Osteoblast (primary cell): ENCODE data around the gene OR7D2. TPM values are rescaled to one million over a fixed set of nuclear protein-coding genes. Genes with fewer than 3 reads are reported as not detected.

Source experiments
- DNase-seq: peaks from one replicate; pipeline ENCODE4 v3.0.0; 2011; ENCODE audit warnings: low spot score, mixed read lengths; ENCODE audit not compliant: insufficient read length; ENCODE audit errors: missing footprints
- H2AFZ ChIP-seq: 2 replicates; pipeline ENCODE4 v1.6.0; 2011; ENCODE audit warnings: mild to moderate bottlenecking, low read length
- H3K27ac ChIP-seq: 2 replicates; pipeline ENCODE4 v1.5.1; 2011; ENCODE audit warnings: mild to moderate bottlenecking, low read depth, low read length, moderate library complexity
- H3K27me3 ChIP-seq: 2 replicates; pipeline ENCODE4 v1.6.0; 2012; ENCODE audit warnings: mild to moderate bottlenecking, control low read depth, inconsistent platforms, low read length, moderate library complexity; ENCODE audit not compliant: insufficient read depth
- H3K36me3 ChIP-seq: 2 replicates; pipeline ENCODE4 v1.5.1; 2011; ENCODE audit warnings: mild to moderate bottlenecking, low read length, control low read depth, moderate library complexity; ENCODE audit not compliant: insufficient read depth
- H3K4me1 ChIP-seq: 2 replicates; pipeline ENCODE4 v1.5.1; 2011; ENCODE audit warnings: mild to moderate bottlenecking, low read length, control low read depth, moderate library complexity; ENCODE audit not compliant: insufficient read depth
- H3K4me2 ChIP-seq: 2 replicates; pipeline ENCODE4 v1.6.0; 2011; ENCODE audit warnings: mild to moderate bottlenecking, low read length; ENCODE audit not compliant: insufficient read depth
- H3K4me3 ChIP-seq: fragments of 200-600 bp; sonication (generic); 3 replicates; pipeline ENCODE4 v1.5.1; 2012; ENCODE audit warnings: mild to moderate bottlenecking, low read length, inconsistent platforms; ENCODE audit not compliant: insufficient read depth
- H3K79me2 ChIP-seq: 2 replicates; pipeline ENCODE4 v1.6.0; 2012; ENCODE audit warnings: mild to moderate bottlenecking, low read length, control low read depth, inconsistent platforms; ENCODE audit not compliant: insufficient read depth
- H3K9me3 ChIP-seq: 2 replicates; pipeline ENCODE4 v1.5.1; 2011; ENCODE audit warnings: low read depth, low read length, control low read depth
- H4K20me1 ChIP-seq: 2 replicates; pipeline ENCODE4 v1.6.0; 2012; ENCODE audit warnings: mild to moderate bottlenecking, low read length, control low read depth; ENCODE audit not compliant: insufficient read depth
- total RNA-seq: library from RNA; depleted of rRNA; stranded (reverse); fragments of >200 nt; gene quantifications from 2 replicates; pipeline ENCODE4 v1.2.3, GENCODE V29; 2012
- TF ChIP-seq, protein P1 (sequence below): IDR thresholded peaks from 2 replicates; pipeline ENCODE4 v1.5.1; 2011; ENCODE audit warnings: mild to moderate bottlenecking, low read depth, low read length, moderate library complexity; ENCODE audit errors: extremely low read depth

The OR7D2 gene
- not detected in 2 replicates for total RNA-seq

DNA sequence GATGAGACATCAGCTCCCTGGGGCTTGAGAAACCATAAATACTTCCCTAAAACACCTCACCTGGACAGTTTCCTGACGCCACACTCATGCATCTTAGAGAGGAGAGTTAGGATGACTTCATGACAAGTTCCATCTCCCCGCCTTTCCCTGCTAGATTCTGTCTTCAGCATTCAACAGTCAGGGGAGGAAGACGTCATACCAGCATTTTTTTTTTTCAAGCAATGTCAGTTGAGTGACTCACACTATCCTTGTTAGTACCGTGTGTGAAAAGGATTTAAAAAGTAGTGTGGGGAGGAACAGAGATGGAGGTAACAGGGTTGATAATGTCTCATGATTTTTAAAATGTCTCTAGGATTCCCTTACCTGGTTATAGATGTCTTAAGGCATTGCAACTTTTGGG lies at the start of gene OR7D2:
Gene OR7D2, plus strand, starts transcription at position 79 of the 400 bp plus-strand sequence. CDS start 6,803 bp downstream, outside the sequence.
- DNase-seq = no peak
- no peaks in the 10 kb centered on the region for H3K4me1 ChIP-seq
- no peak within 1 kb of the TSS for H3K4me2 ChIP-seq
- no peak within 1 kb of the TSS for H2AFZ ChIP-seq
- no peaks in the 10 kb centered on the region for H3K27me3 ChIP-seq
- no peaks in the 10 kb centered on the region for H3K9me3 ChIP-seq
- TF ChIP-seq, protein P1, sequence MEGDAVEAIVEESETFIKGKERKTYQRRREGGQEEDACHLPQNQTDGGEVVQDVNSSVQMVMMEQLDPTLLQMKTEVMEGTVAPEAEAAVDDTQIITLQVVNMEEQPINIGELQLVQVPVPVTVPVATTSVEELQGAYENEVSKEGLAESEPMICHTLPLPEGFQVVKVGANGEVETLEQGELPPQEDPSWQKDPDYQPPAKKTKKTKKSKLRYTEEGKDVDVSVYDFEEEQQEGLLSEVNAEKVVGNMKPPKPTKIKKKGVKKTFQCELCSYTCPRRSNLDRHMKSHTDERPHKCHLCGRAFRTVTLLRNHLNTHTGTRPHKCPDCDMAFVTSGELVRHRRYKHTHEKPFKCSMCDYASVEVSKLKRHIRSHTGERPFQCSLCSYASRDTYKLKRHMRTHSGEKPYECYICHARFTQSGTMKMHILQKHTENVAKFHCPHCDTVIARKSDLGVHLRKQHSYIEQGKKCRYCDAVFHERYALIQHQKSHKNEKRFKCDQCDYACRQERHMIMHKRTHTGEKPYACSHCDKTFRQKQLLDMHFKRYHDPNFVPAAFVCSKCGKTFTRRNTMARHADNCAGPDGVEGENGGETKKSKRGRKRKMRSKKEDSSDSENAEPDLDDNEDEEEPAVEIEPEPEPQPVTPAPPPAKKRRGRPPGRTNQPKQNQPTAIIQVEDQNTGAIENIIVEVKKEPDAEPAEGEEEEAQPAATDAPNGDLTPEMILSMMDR = no peak
- H4K20me1 ChIP-seq = no peaks in the 10 kb centered on the region
- H3K36me3 ChIP-seq = no peaks in the 10 kb centered on the region
- H3K4me3 ChIP-seq = no peak within 1 kb of the TSS
- H3K79me2 ChIP-seq = no peaks in the 10 kb centered on the region
- H3K27ac ChIP-seq = no peak within 1 kb of the TSS

DNA sequence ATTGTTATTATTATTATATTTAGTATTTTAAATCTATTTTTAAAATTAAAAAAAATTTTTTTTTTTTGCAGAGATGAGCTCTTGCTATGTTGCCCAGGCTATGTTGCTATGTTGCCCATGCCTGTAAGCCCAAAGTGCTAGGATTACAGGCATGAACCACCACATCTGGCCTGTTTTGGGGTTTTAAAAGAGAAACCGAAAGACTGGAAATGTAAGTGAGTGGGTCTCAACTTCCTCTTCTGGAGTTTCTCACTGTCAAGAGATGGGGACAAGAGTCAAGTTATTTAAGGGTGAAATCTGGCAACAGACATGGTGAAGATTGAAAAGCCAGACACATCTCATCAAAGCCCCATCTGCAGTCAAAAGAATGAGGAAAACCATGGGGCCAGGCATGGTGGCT lies 47.8 kb upstream of the OR7D2 start:
- Histone ChIP-seq H3K9me3 (no peaks in the 10 kb centered on the region), H3K4me3 (no peak overlapping the region), H3K79me2 (no peaks in the 10 kb centered on the region), H3K27me3 (no peaks in the 10 kb centered on the region), H3K36me3 (no peaks in the 10 kb centered on the region), H2AFZ (no peak overlapping the region), H3K27ac (no peak overlapping the region), H3K4me1 (no peaks in the 10 kb centered on the region), H3K4me2 (no peak overlapping the region), H4K20me1 (no peaks in the 10 kb centered on the region)
- TF ChIP-seq, protein P1 = no peak
- DNase-seq = no peak

DNA sequence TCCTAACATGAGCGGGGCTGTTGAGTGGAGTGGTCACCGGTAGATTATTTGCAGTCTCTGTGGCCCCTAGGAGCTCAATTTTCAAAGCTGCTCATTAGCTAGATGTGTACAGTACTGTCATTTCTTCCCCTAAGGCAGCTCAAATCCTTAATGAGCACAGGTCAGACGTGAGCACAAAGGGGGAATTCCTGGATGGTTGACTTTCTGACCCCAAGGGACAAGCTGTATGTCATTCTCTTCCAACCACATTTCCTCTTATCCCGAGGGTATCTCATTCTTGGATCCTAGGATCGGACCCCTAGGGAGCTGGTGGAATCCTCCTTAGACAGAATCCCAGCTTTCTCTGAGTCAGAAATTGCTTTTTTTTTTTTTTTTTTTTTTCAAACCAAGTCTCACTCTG lies 46.4 kb upstream of the OR7D2 start:
- Histone ChIP-seq H3K4me1 (no peaks in the 10 kb centered on the region), H3K4me3 (no peak overlapping the region), H3K9me3 (no peaks in the 10 kb centered on the region), H3K36me3 (no peaks in the 10 kb centered on the region), H3K79me2 (no peaks in the 10 kb centered on the region), H3K27me3 (no peaks in the 10 kb centered on the region), H2AFZ (no peak overlapping the region), H4K20me1 (no peaks in the 10 kb centered on the region), H3K27ac (no peak overlapping the region), H3K4me2 (no peak overlapping the region)
- DNase-seq = no peak
- TF ChIP-seq, protein P1 = no peak

DNA sequence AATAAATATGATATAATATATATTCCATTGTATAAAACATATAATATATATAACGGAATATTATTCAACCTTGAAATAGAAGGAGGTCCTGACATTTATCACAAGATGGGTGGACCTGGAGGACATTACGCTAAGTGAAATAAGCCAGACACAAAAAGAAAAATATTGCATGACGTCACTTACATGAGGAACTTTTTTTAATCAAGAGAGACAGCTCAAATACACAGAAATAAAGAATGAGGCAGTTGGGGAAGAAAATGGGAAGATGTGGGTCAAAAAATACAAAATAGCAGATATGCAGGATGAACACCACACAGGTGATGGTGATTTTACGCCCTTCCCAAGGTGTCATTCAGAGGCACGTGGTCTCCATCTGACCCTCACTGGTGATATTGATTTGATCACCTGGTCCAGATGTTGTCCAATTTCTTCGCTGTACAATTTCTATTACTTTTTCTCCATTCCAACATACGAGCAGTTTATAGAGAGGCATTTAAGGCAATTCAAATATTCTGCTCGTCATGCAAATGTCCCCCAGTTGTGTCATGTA lies 39.1 kb upstream of the OR7D2 start:
- Histone ChIP-seq H4K20me1 (peaks cover 3% of the 10 kb centered on the region), H3K79me2 (peaks cover 44% of the 10 kb centered on the region), H3K36me3 (no peaks in the 10 kb centered on the region), H3K27me3 (no peaks in the 10 kb centered on the region), H3K9me3 (no peaks in the 10 kb centered on the region), H3K4me1 (peaks cover 9% of the 10 kb centered on the region), H3K27ac (peak overlapping the region; percentile 87), H2AFZ (peak overlapping the region; percentile 94), H3K4me3 (peak overlapping the region; percentile 87), H3K4me2 (peak overlapping the region; percentile 85)
- TF ChIP-seq, protein P1 = no peak
- no peak for DNase-seq
